Activated T-helper 2 cell treated with anti-CD3 and anti-CD28 coated beads, Interferon-gamma antibody, Interleukin-2, Interleukin-4, amounts not matched to agents 10 μg/mL and 5 μg/mL and 100 μg/mL, durations not matched to agents 14 hours and 24 hours and 36 hours (primary cell): ENCODE data around the gene GPX2. TPM values are rescaled to one million over a fixed set of nuclear protein-coding genes. Genes with fewer than 3 reads are reported as not detected.
A peak's percentile ranks its signal among the peaks of the same experiment; 100 is the strongest.

Source experiments
- DNase-seq: peaks from one replicate; pipeline ENCODE4 v3.0.0; 2021; ENCODE audit warnings: low spot score
- H3K27ac Mint-ChIP-seq: one replicate; pipeline ENCODE4 v1.8.0; 2021; ENCODE audit warnings: mixed read lengths
- H3K27me3 Mint-ChIP-seq: one replicate; pipeline ENCODE4 v1.8.0; 2021; ENCODE audit warnings: low read depth, mixed read lengths
- H3K36me3 Mint-ChIP-seq: one replicate; pipeline ENCODE4 v1.8.0; 2021; ENCODE audit warnings: low read depth, mixed read lengths
- H3K4me1 Mint-ChIP-seq: one replicate; pipeline ENCODE4 v1.8.0; 2021; ENCODE audit warnings: low read depth, mixed read lengths
- H3K4me3 Mint-ChIP-seq: one replicate; pipeline ENCODE4 v1.8.0; 2021; ENCODE audit warnings: low read depth, mild to moderate bottlenecking, moderate library complexity, mixed read lengths
- H3K9me3 Mint-ChIP-seq: one replicate; pipeline ENCODE4 v1.8.0; 2021; ENCODE audit warnings: mixed read lengths
- intact Hi-C: fragments of 100-400 bp; cut with micrococcal nuclease; formaldehyde crosslinking; loops from one replicate; pipeline ENCODE4 v1.15.1; 2023
- total RNA-seq: library from RNA; stranded (reverse); gene quantifications from 2 replicates; pipeline ENCODE4 v1.2.3, GENCODE V29; 2022

GPX2 gene
- total RNA-seq, 1 donor from 2014 or later, result not detected

GRCh38 chr14:64929014-64929359, 13.6 kb downstream of the GPX2 start:
- Mint-ChIP-seq H3K36me3 (peaks cover 58% of the 10 kb centered on the region), H3K27ac (no peak overlapping the region), H3K4me1 (peaks cover 21% of the 10 kb centered on the region), H3K27me3 (no peaks in the 10 kb centered on the region), H3K4me3 (no peak overlapping the region), H3K9me3 (no peaks in the 10 kb centered on the region)
- intact Hi-C loops, result loop anchor here (5.0 kb wide), 1 partner anchor 173 kb away; the partner anchor contains the start of gene MAX
- DNase-seq, result no peak

GRCh38 chr14:64928239-64929013, 14.1 kb downstream of the GPX2 start:
- peaks cover 24% of the 10 kb centered on the region for H3K4me1 Mint-ChIP-seq
- no peak for DNase-seq
- no peaks in the 10 kb centered on the region for H3K27me3 Mint-ChIP-seq
- no peak overlapping the region for H3K4me3 Mint-ChIP-seq
- H3K36me3 Mint-ChIP-seq, result peaks cover 61% of the 10 kb centered on the region
- intact Hi-C loops, result loop anchor here (5.0 kb wide), 1 partner anchor 174 kb away; the partner anchor contains the start of gene MAX
- H3K9me3 Mint-ChIP-seq, result no peaks in the 10 kb centered on the region
- H3K27ac Mint-ChIP-seq, result no peak overlapping the region

GRCh38 chr14:64927031-64927430, 15.5 kb downstream of the GPX2 start:
- Mint-ChIP-seq H3K4me1 (peaks cover 24% of the 10 kb centered on the region), H3K9me3 (no peaks in the 10 kb centered on the region), H3K27ac (no peak overlapping the region), H3K36me3 (peaks cover 55% of the 10 kb centered on the region), H3K27me3 (no peaks in the 10 kb centered on the region), H3K4me3 (no peak overlapping the region)
- intact Hi-C loops, result loop anchor here (5.0 kb wide), 1 partner anchor 175 kb away; the partner anchor contains the start of gene MAX
- no peak for DNase-seq

- intact Hi-C loops, result loop anchor here (5.0 kb wide), 1 partner anchor 176 kb away; the partner anchor contains the start of gene MAX
- no peaks in the 10 kb centered on the region for H3K9me3 Mint-ChIP-seq
- H3K36me3 Mint-ChIP-seq, result peaks cover 56% of the 10 kb centered on the region
- no peaks in the 10 kb centered on the region for H3K27me3 Mint-ChIP-seq
- H3K4me3 Mint-ChIP-seq, result no peak overlapping the region
- DNase-seq, result no peak
- H3K4me1 Mint-ChIP-seq, result peaks cover 29% of the 10 kb centered on the region
- peak overlapping the region; percentile 43 for H3K27ac Mint-ChIP-seq
Measured at GRCh38 chr14:64926398-64926995, 16.0 kb downstream of the GPX2 start.

- DNase-seq, result no peak
- no peak overlapping the region for H3K4me3 Mint-ChIP-seq
- H3K27me3 Mint-ChIP-seq, result no peaks in the 10 kb centered on the region
- H3K36me3 Mint-ChIP-seq, result peaks cover 64% of the 10 kb centered on the region
- no peaks in the 10 kb centered on the region for H3K9me3 Mint-ChIP-seq
- intact Hi-C loops, result no loop called here
- H3K27ac Mint-ChIP-seq, result no peak overlapping the region
- H3K4me1 Mint-ChIP-seq, result peaks cover 36% of the 10 kb centered on the region
Measured at GRCh38 chr14:64923015-64923414, 19.5 kb downstream of the GPX2 start.

GRCh38 chr14:64920465-64920864, 22.1 kb downstream of the GPX2 start:
- H3K4me1 Mint-ChIP-seq, result peaks cover 48% of the 10 kb centered on the region
- no peak overlapping the region for H3K4me3 Mint-ChIP-seq
- H3K36me3 Mint-ChIP-seq, result peaks cover 62% of the 10 kb centered on the region
- no peak overlapping the region for H3K27ac Mint-ChIP-seq
- no peak for DNase-seq
- no peaks in the 10 kb centered on the region for H3K9me3 Mint-ChIP-seq
- intact Hi-C loops, result no loop called here
- H3K27me3 Mint-ChIP-seq, result no peaks in the 10 kb centered on the region

GRCh38 chr14:64919618-64920017, 22.9 kb downstream of the GPX2 start:
- DNase-seq, result no peak
- peaks cover 67% of the 10 kb centered on the region for H3K36me3 Mint-ChIP-seq
- no peak overlapping the region for H3K27ac Mint-ChIP-seq
- H3K27me3 Mint-ChIP-seq, result no peaks in the 10 kb centered on the region
- intact Hi-C loops, result no loop called here
- no peak overlapping the region for H3K4me3 Mint-ChIP-seq
- H3K9me3 Mint-ChIP-seq, result no peaks in the 10 kb centered on the region
- peaks cover 52% of the 10 kb centered on the region for H3K4me1 Mint-ChIP-seq

GRCh38 chr14:64919215-64919614, 23.3 kb downstream of the GPX2 start:
- no peak overlapping the region for H3K4me3 Mint-ChIP-seq
- intact Hi-C loops, result no loop called here
- no peak overlapping the region for H3K27ac Mint-ChIP-seq
- H3K4me1 Mint-ChIP-seq, result peaks cover 50% of the 10 kb centered on the region
- no peak for DNase-seq
- H3K27me3 Mint-ChIP-seq, result no peaks in the 10 kb centered on the region
- no peaks in the 10 kb centered on the region for H3K9me3 Mint-ChIP-seq
- H3K36me3 Mint-ChIP-seq, result peaks cover 63% of the 10 kb centered on the region

GRCh38 chr14:64918216-64918615, 24.3 kb downstream of the GPX2 start:
- intact Hi-C loops, result no loop called here

GRCh38 chr14:64915797-64916196, 26.7 kb downstream of the GPX2 start:
- H3K4me1 Mint-ChIP-seq, result peaks cover 54% of the 10 kb centered on the region
- no peak overlapping the region for H3K27ac Mint-ChIP-seq
- intact Hi-C loops, result no loop called here
- DNase-seq, result no peak
- H3K9me3 Mint-ChIP-seq, result no peaks in the 10 kb centered on the region
- H3K27me3 Mint-ChIP-seq, result no peaks in the 10 kb centered on the region
- peaks cover 44% of the 10 kb centered on the region for H3K36me3 Mint-ChIP-seq
- peak overlapping the region; percentile 92 for H3K4me3 Mint-ChIP-seq

More at GRCh38 chr14:64918216-64918615, 24.3 kb downstream of the GPX2 start:
- H3K4me1 Mint-ChIP-seq, result peaks cover 51% of the 10 kb centered on the region
- no peaks in the 10 kb centered on the region for H3K9me3 Mint-ChIP-seq
- H3K27ac Mint-ChIP-seq, result no peak overlapping the region
- H3K36me3 Mint-ChIP-seq, result peaks cover 57% of the 10 kb centered on the region
- no peak overlapping the region for H3K4me3 Mint-ChIP-seq
- no peak for DNase-seq
- no peaks in the 10 kb centered on the region for H3K27me3 Mint-ChIP-seq

- H3K9me3 Mint-ChIP-seq, result no peaks in the 10 kb centered on the region
- peak overlapping the region; percentile 97 for H3K27ac Mint-ChIP-seq
- H3K36me3 Mint-ChIP-seq, result peaks cover 38% of the 10 kb centered on the region
- peaks cover 51% of the 10 kb centered on the region for H3K4me1 Mint-ChIP-seq
- no peak for DNase-seq
- intact Hi-C loops, result no loop called here
- peaks cover 2% of the 10 kb centered on the region for H3K27me3 Mint-ChIP-seq
- peak overlapping the region; percentile 92 for H3K4me3 Mint-ChIP-seq
Measured at GRCh38 chr14:64915029-64915424, 27.5 kb downstream of the GPX2 start.

GRCh38 chr14:64914237-64915028, 28.1 kb downstream of the GPX2 start, which contains the start of gene CHURC1:
Gene CHURC1, plus strand, starts transcription at chr14:64914455. Its CDS starts 41 bp downstream, at chr14:64914496.
- peak; percentile 92 for DNase-seq
- Mint-ChIP-seq H3K36me3 (peaks cover 33% of the 10 kb centered on the region), H3K4me1 (peaks cover 53% of the 10 kb centered on the region)

More at GRCh38 chr14:64914237-64915028, 28.1 kb downstream of the GPX2 start, which contains the start of gene CHURC1:
- Mint-ChIP-seq H3K27ac (peak within 1 kb of the TSS; percentile 97), H3K27me3 (peaks cover 6% of the 10 kb centered on the region), H3K9me3 (no peaks in the 10 kb centered on the region), H3K4me3 (peak within 1 kb of the TSS; percentile 92)
- intact Hi-C loops, result loop anchor here (5.0 kb wide), 2 partner anchors 73 to 188 kb away; partner anchors contain the start of genes FNTB and MAX
